Rectal smooth muscle tissue (tissue), 1 donor: ENCODE measurements around the gene AGFG2.
"Not testable (repeated sequence)": the region's sequence is repeated elsewhere in the genome, so short reads cannot be mapped to it uniquely, and the experiment has no call there.

Experiments used
- H3K27ac ChIP-seq: one replicate; pipeline ENCODE4 v1.7.0; 2013; ENCODE audit warnings: low read depth, low read length, inconsistent platforms
- H3K27me3 ChIP-seq: one replicate; pipeline ENCODE4 v1.7.0; 2013; ENCODE audit warnings: low read length; ENCODE audit not compliant: control insufficient read depth, insufficient read depth
- H3K36me3 ChIP-seq: one replicate; pipeline ENCODE4 v1.7.0; 2013; ENCODE audit warnings: low read length; ENCODE audit not compliant: control insufficient read depth, insufficient read depth
- H3K4me1 ChIP-seq: one replicate; pipeline ENCODE4 v1.7.0; 2013; ENCODE audit warnings: low read length; ENCODE audit not compliant: control insufficient read depth, insufficient read depth
- H3K4me3 ChIP-seq: one replicate; pipeline ENCODE4 v1.7.0; 2013; ENCODE audit warnings: low read length
- H3K9ac ChIP-seq: one replicate; pipeline ENCODE4 v1.7.0; 2013; ENCODE audit warnings: low read length

AGFG2 gene

GRCh38 chr7:100509231-100509630 is 29.8 kb upstream of the AGFG2 start:
- no peaks in the 10 kb centered on the region for H3K27me3 ChIP-seq
- no peak overlapping the region for H3K4me3 ChIP-seq
- no peak overlapping the region for H3K9ac ChIP-seq
- H3K27ac ChIP-seq: no peak overlapping the region
- H3K36me3 ChIP-seq: no peaks in the 10 kb centered on the region
- no peaks in the 10 kb centered on the region for H3K4me1 ChIP-seq

- Histone ChIP-seq H3K27ac (no peak overlapping the region), H3K4me1 (no peaks in the 10 kb centered on the region), H3K36me3 (no peaks in the 10 kb centered on the region), H3K9ac (no peak overlapping the region), H3K27me3 (no peaks in the 10 kb centered on the region), H3K4me3 (no peak overlapping the region)
Observed at GRCh38 chr7:100510437-100511239, 28.4 kb upstream of the AGFG2 start.

GRCh38 chr7:100513212-100513810 is 25.7 kb upstream of the AGFG2 start:
- Histone ChIP-seq H3K9ac (no peak overlapping the region), H3K27me3 (no peaks in the 10 kb centered on the region), H3K27ac (no peak overlapping the region), H3K36me3 (no peaks in the 10 kb centered on the region), H3K4me1 (no peaks in the 10 kb centered on the region), H3K4me3 (no peak overlapping the region)

GRCh38 chr7:100515072-100515532 is 23.9 kb upstream of the AGFG2 start:
- Histone ChIP-seq H3K27me3 (no peaks in the 10 kb centered on the region), H3K9ac (no peak overlapping the region), H3K4me3 (no peak overlapping the region), H3K36me3 (no peaks in the 10 kb centered on the region), H3K27ac (no peak overlapping the region), H3K4me1 (no peaks in the 10 kb centered on the region)

- H3K36me3 ChIP-seq: no peaks in the 10 kb centered on the region
- H3K4me1 ChIP-seq: no peaks in the 10 kb centered on the region
- H3K27me3 ChIP-seq: no peaks in the 10 kb centered on the region
- no peak overlapping the region for H3K4me3 ChIP-seq
- H3K27ac ChIP-seq: no peak overlapping the region
- H3K9ac ChIP-seq: no peak overlapping the region
Observed at GRCh38 chr7:100516135-100516812, 22.7 kb upstream of the AGFG2 start.

DNA sequence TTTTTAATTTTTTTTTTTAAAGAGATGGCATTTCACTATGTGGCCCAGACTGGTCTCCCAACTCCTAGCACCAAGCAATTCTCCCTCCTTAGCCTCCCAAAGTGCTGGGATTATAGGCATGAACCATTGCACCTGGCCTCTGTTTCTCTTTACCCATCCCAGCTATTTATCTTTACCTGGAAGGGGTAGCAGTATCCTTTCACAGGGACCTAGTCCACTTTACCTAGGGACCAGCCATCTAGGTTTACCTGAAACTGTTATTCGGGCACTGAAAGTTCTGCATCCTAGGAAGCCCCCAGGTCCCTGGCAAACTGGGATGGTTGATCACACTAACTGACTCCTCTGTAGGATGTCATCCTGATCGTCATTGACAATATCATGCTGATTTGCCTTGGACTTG is 21.7 kb upstream of the AGFG2 start:
- Histone ChIP-seq H3K4me3 (no peak overlapping the region), H3K36me3 (no peaks in the 10 kb centered on the region), H3K9ac (no peak overlapping the region), H3K4me1 (no peaks in the 10 kb centered on the region), H3K27ac (no peak overlapping the region), H3K27me3 (no peaks in the 10 kb centered on the region)

DNA sequence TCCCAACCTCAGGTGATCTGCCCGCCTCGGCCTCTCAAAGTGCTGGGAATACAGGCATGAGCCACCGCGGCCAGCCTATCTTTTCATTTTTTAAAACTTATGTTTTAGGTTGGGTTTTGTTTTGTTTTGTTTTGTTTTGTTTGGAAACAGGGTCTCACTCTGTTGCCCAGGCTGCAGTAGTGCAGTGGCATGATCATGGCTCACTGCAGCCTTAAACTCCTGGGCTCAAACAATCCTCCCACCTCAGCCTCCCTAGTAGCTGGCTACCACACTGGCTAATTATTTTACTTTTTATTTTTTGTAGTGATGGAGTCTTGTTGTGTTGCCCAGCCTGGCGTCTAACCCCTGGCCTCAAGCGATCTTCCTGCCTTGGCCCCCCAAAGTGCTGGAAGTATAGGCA is 19.4 kb upstream of the AGFG2 start:
- Histone ChIP-seq H3K27me3 (no peaks in the 10 kb centered on the region), H3K36me3 (no peaks in the 10 kb centered on the region), H3K9ac (no peak overlapping the region), H3K4me1 (no peaks in the 10 kb centered on the region), H3K4me3 (no peak overlapping the region), H3K27ac (no peak overlapping the region)

GRCh38 chr7:100520138-100520537 is 18.9 kb upstream of the AGFG2 start:
- Histone ChIP-seq H3K36me3 (no peaks in the 10 kb centered on the region), H3K4me3 (no peak overlapping the region), H3K27ac (no peak overlapping the region), H3K27me3 (no peaks in the 10 kb centered on the region), H3K9ac (no peak overlapping the region), H3K4me1 (no peaks in the 10 kb centered on the region)

DNA sequence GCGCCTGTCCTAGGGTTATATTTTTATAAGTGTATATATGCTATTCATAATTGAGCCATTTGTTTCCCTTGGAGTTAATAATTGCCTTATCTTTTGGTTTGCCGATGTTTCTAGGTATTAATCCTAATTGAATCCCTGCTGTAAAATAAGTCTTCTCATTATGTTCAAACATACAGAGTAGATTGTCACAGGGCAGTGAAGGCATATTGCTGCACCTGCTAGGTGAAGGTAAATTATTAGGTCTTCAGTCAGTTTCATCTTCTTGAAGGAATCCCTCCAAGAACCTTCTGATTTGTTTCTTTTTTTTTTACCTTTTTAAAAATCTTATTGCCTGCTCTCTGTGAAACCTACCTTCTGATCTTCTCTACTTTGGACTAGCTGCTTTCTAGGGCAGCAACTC is 17.9 kb upstream of the AGFG2 start:
- no peaks in the 10 kb centered on the region for H3K36me3 ChIP-seq
- no peak overlapping the region for H3K4me3 ChIP-seq
- H3K27me3 ChIP-seq: no peaks in the 10 kb centered on the region
- H3K9ac ChIP-seq: no peak overlapping the region
- no peak overlapping the region for H3K27ac ChIP-seq
- H3K4me1 ChIP-seq: no peaks in the 10 kb centered on the region

GRCh38 chr7:100521909-100522593 is 17.0 kb upstream of the AGFG2 start:
- not testable (repeated sequence) for H3K27me3 ChIP-seq, H3K4me3 ChIP-seq, H3K27ac ChIP-seq, H3K9ac ChIP-seq, H3K36me3 ChIP-seq, H3K4me1 ChIP-seq

- H3K4me3 ChIP-seq, H3K4me1 ChIP-seq, H3K27me3 ChIP-seq, H3K27ac ChIP-seq, H3K36me3 ChIP-seq, H3K9ac ChIP-seq: not testable (repeated sequence)
Observed at GRCh38 chr7:100523192-100523591, 15.8 kb upstream of the AGFG2 start.

DNA sequence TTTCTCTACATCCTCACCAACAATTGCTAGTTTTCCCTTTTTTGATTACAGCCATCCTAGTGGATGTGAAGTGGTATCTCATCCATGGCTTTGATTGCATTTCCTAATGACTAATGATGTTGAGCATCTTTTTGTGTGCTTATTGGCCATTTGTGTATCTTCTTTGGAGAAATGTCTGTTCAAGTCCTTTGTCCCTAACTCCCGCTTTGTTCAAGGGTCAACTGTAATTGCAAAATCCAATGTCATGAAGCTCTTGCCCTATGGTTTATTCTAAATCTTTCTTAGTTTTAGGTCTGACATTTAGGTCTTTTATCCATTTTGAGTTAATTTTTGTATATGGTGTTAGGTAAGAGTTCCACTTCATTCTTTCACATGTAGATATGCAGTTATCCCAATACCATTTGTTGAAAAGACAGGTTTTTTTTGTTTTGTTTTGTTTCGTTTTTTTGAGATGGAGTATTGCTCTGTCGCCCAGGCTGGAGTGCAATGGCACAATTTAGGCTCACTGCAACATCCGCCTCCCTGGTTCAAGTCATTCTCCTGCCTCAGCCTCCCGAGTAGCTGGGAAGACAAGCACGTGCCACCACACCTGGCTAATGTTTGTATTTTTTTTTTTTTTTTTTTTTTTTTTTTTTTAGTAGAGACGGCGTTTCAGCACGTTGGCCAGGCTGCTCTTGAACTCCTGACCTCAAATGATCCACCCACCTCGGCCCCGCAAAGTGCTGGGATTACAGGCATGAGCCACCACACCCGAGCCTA is 10.7 kb upstream of the AGFG2 start:
- H3K9ac ChIP-seq, H3K36me3 ChIP-seq, H3K27ac ChIP-seq, H3K4me1 ChIP-seq, H3K27me3 ChIP-seq, H3K4me3 ChIP-seq: not testable (repeated sequence)
